Upper lobe of right lung (tissue), 1 donor: ENCODE measurements around the gene GPR142. TPM values are rescaled to one million over a fixed set of nuclear protein-coding genes. Genes with fewer than 3 reads are reported as not detected.
A peak's percentile ranks its signal among the peaks of the same experiment; 100 is the strongest.

Source experiments
- ATAC-seq: fragments of 200-7000 bp; cut with Tn5 transposase; one replicate; pipeline ENCODE4 v1.9.1; 2020; ENCODE audit warnings: mild to moderate bottlenecking, moderate library complexity
- DNase-seq: peaks from one replicate; pipeline ENCODE4 v3.0.0-alpha.2; 2020
- H3K27ac ChIP-seq: fragments of 200-600 bp; one replicate; pipeline ENCODE4 v1.8.0; 2022
- H3K27me3 ChIP-seq: fragments of 200-600 bp; one replicate; pipeline ENCODE4 v1.8.0; 2022; ENCODE audit warnings: mild to moderate bottlenecking
- H3K36me3 ChIP-seq: fragments of 200-600 bp; one replicate; pipeline ENCODE4 v1.8.0; 2022
- H3K4me1 ChIP-seq: fragments of 200-600 bp; one replicate; pipeline ENCODE4 v1.8.0; 2022
- H3K4me3 ChIP-seq: fragments of 200-600 bp; one replicate; pipeline ENCODE4 v1.8.0; 2022; ENCODE audit warnings: mild to moderate bottlenecking
- H3K9me3 ChIP-seq: fragments of 200-600 bp; one replicate; pipeline ENCODE4 v1.8.0; 2022
- CTCF ChIP-seq: fragments of 200-600 bp; IDR thresholded peaks from one replicate; pipeline ENCODE4 v1.8.0; 2022; ENCODE audit warnings: antibody characterized with exemption
- intact Hi-C: fragments of 100-400 bp; cut with DNase I; formaldehyde crosslinking; loops from one replicate; pipeline ENCODE4 v1.11.0; 2022
- long read RNA-seq: library from polyadenylated mRNA; unstranded; transcript quantifications from one replicate; pipeline ENCODE4 v2.0.0, GENCODE V29; 2021
- total RNA-seq: library from RNA; stranded (reverse); fragmentation: NEBNext Ultra II Directional; extraction: Animal tissue kit (Norgen Biotek cat#: 25700); gene quantifications from one replicate; pipeline ENCODE4 v1.2.1, GENCODE V29; 2021
- donor health status: DM: no; HTN: yes; CAD: no; lungs with severe emphysema.

Gene GPR142
- not detected for total RNA-seq
- long read RNA-seq = 0 reads

- TF ChIP-seq CTCF = no peak
- Histone ChIP-seq H3K36me3 (no peaks in the 10 kb centered on the region), H3K27ac (no peak within 1 kb of the TSS), H3K27me3 (no peaks in the 10 kb centered on the region), H3K4me3 (no peak within 1 kb of the TSS), H3K9me3 (no peaks in the 10 kb centered on the region), H3K4me1 (no peaks in the 10 kb centered on the region)
- DNase-seq (no peak), ATAC-seq (no peak)
- intact Hi-C loops = no loop called here
Observed at GRCh38 chr17:74367206-74367605, at the start of gene GPR142. Gene GPR142 (plus strand): TSS chr17:74367506. CDS start chr17:74369541, 2,035 bp downstream.

- no peaks in the 10 kb centered on the region for H3K27me3 ChIP-seq
- H3K9me3 ChIP-seq = no peaks in the 10 kb centered on the region
- no peaks in the 10 kb centered on the region for H3K36me3 ChIP-seq
- no peaks in the 10 kb centered on the region for H3K4me1 ChIP-seq
- intact Hi-C loops = no loop called here
- DNase-seq = no peak
- TF ChIP-seq CTCF = no peak
- no peak overlapping the region for H3K4me3 ChIP-seq
- no peak overlapping the region for H3K27ac ChIP-seq
- no peak for ATAC-seq
Observed at GRCh38 chr17:74318391-74318790, 48.9 kb upstream of the GPR142 start.

- ATAC-seq = no peak
- no peaks in the 10 kb centered on the region for H3K9me3 ChIP-seq
- H3K27ac ChIP-seq = no peak overlapping the region
- H3K36me3 ChIP-seq = no peaks in the 10 kb centered on the region
- peaks cover 13% of the 10 kb centered on the region for H3K4me1 ChIP-seq
- no peak for TF ChIP-seq CTCF
- peaks cover 14% of the 10 kb centered on the region for H3K27me3 ChIP-seq
- DNase-seq = no peak
- intact Hi-C loops = no loop called here
- no peak overlapping the region for H3K4me3 ChIP-seq
Observed at GRCh38 chr17:74324521-74324920, 42.8 kb upstream of the GPR142 start.

- no peak for ATAC-seq
- Histone ChIP-seq H3K9me3 (no peaks in the 10 kb centered on the region), H3K4me1 (peaks cover 13% of the 10 kb centered on the region), H3K4me3 (peak overlapping the region; percentile 41), H3K27me3 (peaks cover 14% of the 10 kb centered on the region), H3K27ac (no peak overlapping the region), H3K36me3 (no peaks in the 10 kb centered on the region)
- TF ChIP-seq CTCF = no peak
- intact Hi-C loops = no loop called here
- DNase-seq = no peak
Observed at GRCh38 chr17:74325376-74325742, 41.9 kb upstream of the GPR142 start.

GRCh38 chr17:74325743-74326379 lies 41.4 kb upstream of the GPR142 start, which contains the start of gene KIF19:
Gene KIF19 (plus strand): TSS chr17:74326226. CDS start chr17:74326350, 124 bp downstream.
- Histone ChIP-seq H3K27ac (no peak within 1 kb of the TSS), H3K4me3 (peak within 1 kb of the TSS; percentile 41), H3K27me3 (peaks cover 14% of the 10 kb centered on the region), H3K4me1 (peaks cover 13% of the 10 kb centered on the region), H3K9me3 (no peaks in the 10 kb centered on the region), H3K36me3 (no peaks in the 10 kb centered on the region)
- peak; percentile 75 for DNase-seq
- TF ChIP-seq CTCF = no peak
- intact Hi-C loops = no loop called here
- peak; percentile 79 for ATAC-seq
